BE2C (cell line): Measurements from ENCODE around the gene SPATA21.
"Not testable (repeated sequence)": the region's sequence is repeated elsewhere in the genome, so short reads cannot be mapped to it uniquely, and the experiment has no call there.

Experiments
- DNase-seq: peaks from one replicate; pipeline ENCODE4 v3.0.0-alpha.2; 2020
- H3K27me3 ChIP-seq: fragments of 250-450 bp; sonication (Bioruptor Pico); 2 replicates; pipeline ENCODE4 v1.5.1; 2020; ENCODE audit warnings: mild to moderate bottlenecking
- H3K36me3 ChIP-seq: fragments of 250-450 bp; sonication (Bioruptor Pico); 2 replicates; pipeline ENCODE4 v1.5.1; 2020; ENCODE audit warnings: mild to moderate bottlenecking
- H3K4me1 ChIP-seq: fragments of 250-450 bp; sonication (Bioruptor Pico); 2 replicates; pipeline ENCODE4 v1.5.1; 2020
- H3K4me3 ChIP-seq: 2 replicates; pipeline ENCODE4 v1.5.1; 2011; ENCODE audit warnings: low read depth, low read length
- H3K9me3 ChIP-seq: fragments of 250-450 bp; sonication (Bioruptor Pico); 2 replicates; pipeline ENCODE4 v1.5.1; 2020
- TF ChIP-seq, protein P1 (sequence below): IDR thresholded peaks from 2 replicates; pipeline ENCODE4 v1.5.1; 2012; ENCODE audit warnings: mild to moderate bottlenecking, low read depth, low read length

SPATA21 gene

DNA sequence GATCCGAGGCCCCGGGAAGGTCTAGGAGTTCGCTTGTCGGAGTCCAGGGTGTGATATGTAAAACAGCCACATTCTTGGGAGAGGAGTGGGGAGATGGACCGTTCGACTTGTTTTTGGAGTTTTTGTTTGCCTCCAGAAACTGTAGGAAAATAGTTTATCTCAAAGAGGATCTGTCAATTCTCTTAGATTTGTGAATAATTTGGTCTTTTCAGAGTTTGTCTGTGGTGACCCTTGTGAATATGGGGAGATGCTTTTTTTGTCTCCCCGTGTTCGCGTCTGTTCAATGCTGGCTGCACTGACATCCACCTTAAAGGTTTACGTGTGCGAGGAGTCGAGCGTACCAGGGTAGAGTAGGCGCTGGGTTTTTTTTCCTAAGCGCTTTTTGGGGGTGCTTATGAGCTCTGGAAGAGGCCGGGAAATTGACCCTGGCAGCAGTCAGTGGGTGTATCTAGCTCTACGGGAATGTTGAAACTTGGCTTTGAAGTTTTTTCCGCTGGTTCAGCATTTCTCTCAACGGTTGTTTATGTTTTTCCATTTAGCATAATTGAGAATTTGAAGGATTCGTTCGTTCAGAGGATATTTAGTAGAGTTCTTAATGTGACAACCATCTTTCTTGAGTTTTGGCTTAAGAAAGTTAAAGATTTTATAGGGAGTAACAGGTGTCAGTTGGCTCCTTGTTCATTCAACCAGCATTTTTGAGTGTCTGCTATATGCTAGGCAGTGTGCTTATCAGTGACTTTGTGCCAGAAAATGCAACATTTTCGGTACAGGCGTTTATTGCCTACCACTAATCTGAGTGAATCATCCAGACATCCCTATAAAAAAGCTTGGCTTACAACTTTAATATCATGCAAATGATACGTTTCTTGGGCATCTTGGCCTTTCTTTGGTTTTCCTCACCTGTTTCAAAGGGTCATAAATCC lies 69.0 kb downstream of the SPATA21 start:
- Histone ChIP-seq H3K9me3 (no peaks in the 10 kb centered on the region), H3K4me1 (no peaks in the 10 kb centered on the region), H3K4me3 (peak overlapping the region; percentile 90), H3K36me3 (0 out of 2 replicates have a peak, but pooled peaks cover 3% of the 10 kb centered on the region), H3K27me3 (no peaks in the 10 kb centered on the region)
- no peak for DNase-seq
- TF ChIP-seq, protein P1, sequence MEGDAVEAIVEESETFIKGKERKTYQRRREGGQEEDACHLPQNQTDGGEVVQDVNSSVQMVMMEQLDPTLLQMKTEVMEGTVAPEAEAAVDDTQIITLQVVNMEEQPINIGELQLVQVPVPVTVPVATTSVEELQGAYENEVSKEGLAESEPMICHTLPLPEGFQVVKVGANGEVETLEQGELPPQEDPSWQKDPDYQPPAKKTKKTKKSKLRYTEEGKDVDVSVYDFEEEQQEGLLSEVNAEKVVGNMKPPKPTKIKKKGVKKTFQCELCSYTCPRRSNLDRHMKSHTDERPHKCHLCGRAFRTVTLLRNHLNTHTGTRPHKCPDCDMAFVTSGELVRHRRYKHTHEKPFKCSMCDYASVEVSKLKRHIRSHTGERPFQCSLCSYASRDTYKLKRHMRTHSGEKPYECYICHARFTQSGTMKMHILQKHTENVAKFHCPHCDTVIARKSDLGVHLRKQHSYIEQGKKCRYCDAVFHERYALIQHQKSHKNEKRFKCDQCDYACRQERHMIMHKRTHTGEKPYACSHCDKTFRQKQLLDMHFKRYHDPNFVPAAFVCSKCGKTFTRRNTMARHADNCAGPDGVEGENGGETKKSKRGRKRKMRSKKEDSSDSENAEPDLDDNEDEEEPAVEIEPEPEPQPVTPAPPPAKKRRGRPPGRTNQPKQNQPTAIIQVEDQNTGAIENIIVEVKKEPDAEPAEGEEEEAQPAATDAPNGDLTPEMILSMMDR, result no peak

DNA sequence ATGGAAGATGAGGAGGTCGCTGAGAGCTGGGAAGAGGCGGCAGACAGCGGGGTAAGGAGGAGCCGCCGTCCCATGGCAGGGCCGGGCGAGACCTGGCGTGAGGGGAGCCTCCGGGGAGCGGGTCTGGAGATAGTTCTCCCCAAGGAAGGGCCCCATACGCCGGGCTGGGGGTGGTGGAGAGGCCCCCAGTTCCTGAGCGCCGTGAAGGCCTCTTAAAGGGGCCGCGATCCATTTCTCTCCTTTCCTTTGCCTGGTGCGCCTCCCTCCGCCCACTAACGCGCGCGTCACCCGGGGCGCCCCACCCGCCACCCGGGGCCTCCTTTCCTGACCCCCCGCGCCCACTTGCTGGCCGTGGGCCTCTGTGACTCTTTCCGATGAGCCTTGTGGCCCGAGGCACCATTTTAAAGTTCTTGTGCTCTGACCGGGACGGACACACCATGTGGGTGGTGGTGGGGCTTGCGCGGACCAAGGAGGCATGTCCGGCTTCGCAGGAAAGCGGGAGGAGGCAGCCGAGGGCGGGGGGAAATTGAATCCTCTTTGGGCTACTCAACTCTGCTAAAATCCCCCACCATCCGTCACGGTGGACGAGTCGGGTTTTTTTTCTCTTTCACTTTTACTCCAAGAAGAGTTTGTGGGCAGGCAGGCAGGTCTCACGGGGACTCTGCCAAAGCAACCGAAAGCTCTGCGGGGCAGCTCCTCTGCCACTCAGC lies 69.8 kb downstream of the SPATA21 start:
- Histone ChIP-seq H3K27me3 (no peaks in the 10 kb centered on the region), H3K4me1 (no peaks in the 10 kb centered on the region), H3K4me3 (peak overlapping the region; percentile 90), H3K9me3 (no peaks in the 10 kb centered on the region), H3K36me3 (0 out of 2 replicates have a peak, but pooled peaks cover under 1% of the 10 kb centered on the region)
- peak; percentile 56 for DNase-seq
- TF ChIP-seq, protein P1, result no peak

DNA sequence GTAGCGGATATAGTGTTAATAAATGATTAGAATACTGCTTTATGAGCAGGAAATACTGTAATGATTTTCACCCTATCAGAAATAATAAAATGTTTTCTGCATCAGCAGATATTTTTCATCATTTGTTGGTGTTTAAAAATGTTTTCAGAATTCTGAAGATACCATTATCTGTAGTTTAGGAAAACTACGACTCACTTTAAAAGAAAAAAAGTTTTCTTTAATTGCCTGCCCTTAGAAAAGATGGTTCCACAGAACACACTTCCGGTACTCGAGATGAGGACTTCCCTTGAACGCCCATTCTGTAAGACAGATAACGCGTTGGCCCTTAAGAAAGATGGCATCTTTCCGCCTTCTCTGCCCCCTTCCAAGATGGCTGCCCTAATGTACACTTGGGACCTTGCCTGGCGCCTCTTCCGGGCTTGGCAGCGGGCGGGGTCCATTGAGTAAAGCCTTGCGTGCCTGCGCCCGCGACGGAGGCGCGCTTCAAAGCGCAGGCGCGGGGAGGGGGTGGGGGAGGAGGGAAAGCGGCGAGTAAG lies 70.4 kb downstream of the SPATA21 start, which contains the start of gene SZRD1:
SZRD1 (plus strand) TSS at position 521 of the 536 bp plus-strand sequence. CDS start 16 bp downstream, outside the sequence.
- TF ChIP-seq, protein P1, result no peak
- DNase-seq, result peak; percentile 90
- Histone ChIP-seq H3K9me3 (no peaks in the 10 kb centered on the region), H3K36me3 (no peaks in the 10 kb centered on the region), H3K4me1 (no peaks in the 10 kb centered on the region), H3K4me3 (peak within 1 kb of the TSS; percentile 90), H3K27me3 (no peaks in the 10 kb centered on the region)

DNA sequence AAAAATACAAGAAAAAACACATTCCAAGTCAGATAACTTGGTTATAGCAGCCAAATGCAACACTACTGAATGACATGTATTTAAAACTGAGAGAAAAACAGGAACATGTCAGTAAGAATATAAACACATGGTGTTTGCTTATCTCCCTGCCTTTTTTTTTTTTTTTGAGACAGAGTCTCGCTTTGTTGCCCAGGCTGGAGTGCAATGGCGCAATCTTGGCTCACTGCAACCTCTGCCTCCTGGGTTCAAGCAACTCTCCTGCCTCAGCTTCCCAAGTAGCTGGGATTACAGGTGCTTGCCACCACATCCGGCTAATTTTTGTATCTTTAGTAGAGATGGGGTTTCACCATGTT lies 72.1 kb downstream of the SPATA21 start:
- not testable (repeated sequence) for H3K4me3 ChIP-seq, H3K4me1 ChIP-seq, DNase-seq, H3K27me3 ChIP-seq, H3K9me3 ChIP-seq, H3K36me3 ChIP-seq

DNA sequence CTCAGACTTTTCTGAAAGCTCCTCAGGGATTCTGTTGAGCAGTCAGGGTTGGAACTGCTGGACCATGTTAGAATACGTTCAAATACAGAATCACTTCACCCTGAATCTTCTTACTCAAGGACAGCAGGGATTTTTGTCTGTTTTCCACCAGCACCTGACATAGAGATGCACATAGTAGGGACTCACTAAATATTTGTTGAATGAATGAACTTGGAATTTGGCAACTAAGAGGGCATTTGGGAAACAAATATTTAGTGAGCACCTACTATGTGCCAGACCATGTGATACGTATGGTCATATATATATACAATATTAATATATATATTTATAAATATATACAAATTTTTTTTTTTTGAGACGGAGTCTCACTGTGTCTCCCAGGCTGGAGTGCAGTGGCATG lies 80.4 kb downstream of the SPATA21 start:
- TF ChIP-seq, protein P1, result no peak
- DNase-seq, result no peak
- Histone ChIP-seq H3K4me3 (no peak overlapping the region), H3K4me1 (peaks cover 4% of the 10 kb centered on the region; the same call in 1 of the 2 replicates), H3K9me3 (no peaks in the 10 kb centered on the region), H3K27me3 (no peaks in the 10 kb centered on the region), H3K36me3 (no peaks in the 10 kb centered on the region)

DNA sequence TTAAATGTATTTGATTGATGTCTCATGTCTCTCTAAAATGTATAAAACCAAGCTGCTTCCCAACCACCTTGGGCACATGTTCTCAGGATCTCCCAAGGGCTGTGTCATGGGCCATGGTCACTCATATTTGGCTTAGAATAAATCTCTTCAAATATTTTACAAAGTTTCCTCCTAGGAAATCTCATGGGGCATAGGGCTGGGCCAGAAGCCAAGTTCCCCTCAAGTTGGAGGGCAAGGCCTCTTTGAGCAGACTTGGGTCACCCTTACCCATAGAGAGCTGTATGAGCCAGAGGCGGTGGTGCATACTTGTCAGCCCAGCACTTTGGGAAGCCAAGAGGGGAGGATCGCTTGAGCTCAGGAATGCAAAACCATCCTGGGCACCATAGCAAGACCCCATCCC lies 82.6 kb downstream of the SPATA21 start:
- H3K27me3 ChIP-seq, result no peaks in the 10 kb centered on the region
- DNase-seq, result no peak
- TF ChIP-seq, protein P1, result no peak

More for the DNA sequence above, 82.6 kb downstream of the SPATA21 start:
- H3K4me1 ChIP-seq, result peaks cover 4% of the 10 kb centered on the region; the same call in 1 of the 2 replicates
- no peaks in the 10 kb centered on the region for H3K9me3 ChIP-seq
- H3K4me3 ChIP-seq, result no peak overlapping the region
- H3K36me3 ChIP-seq, result no peaks in the 10 kb centered on the region
